GM12873 (cell line): ENCODE results near the gene HOXB3.

Source experiments
- TF ChIP-seq, protein P1 (sequence below): IDR thresholded peaks from 2 replicates; pipeline ENCODE4 v1.5.1; 2012; ENCODE audit warnings: low read depth, mild to moderate bottlenecking, moderate library complexity, low read length, control low read depth; ENCODE audit not compliant: insufficient read depth; ENCODE audit errors: missing control alignments

The HOXB3 gene

DNA sequence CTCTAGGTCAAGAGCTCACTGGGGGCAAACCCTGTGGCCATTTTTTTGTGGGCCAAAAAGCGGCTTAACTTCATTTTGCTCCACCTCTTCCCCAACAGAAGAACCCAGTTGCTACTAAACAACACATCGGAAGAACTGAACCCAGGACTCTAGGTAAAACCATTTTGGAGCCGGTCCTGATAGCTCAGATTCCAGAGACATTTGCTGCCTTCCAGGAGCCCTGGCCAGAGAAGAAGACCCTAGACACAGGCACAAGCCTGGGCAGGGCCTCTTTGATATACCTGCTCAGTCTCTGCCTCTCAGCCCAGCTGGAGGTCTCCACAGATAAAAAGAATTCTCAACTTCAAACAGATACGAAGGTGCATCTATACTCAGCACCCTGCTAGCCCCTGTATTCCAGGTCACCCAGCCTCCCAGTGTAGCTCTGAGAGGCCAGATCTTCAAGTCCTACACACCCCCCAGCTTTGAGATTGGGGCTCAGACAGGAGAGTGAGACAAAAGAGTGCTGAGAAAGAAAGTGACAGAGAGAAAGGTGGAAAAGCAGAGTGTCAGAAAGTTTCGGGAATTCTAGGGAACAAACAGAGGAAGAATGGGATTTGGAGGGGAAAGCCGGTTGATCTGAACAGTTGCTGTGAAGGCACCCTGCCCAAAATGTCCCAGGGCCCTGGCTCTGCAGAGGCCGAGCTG is 42.7 kb upstream of the HOXB3 start:
- TF ChIP-seq, protein P1, sequence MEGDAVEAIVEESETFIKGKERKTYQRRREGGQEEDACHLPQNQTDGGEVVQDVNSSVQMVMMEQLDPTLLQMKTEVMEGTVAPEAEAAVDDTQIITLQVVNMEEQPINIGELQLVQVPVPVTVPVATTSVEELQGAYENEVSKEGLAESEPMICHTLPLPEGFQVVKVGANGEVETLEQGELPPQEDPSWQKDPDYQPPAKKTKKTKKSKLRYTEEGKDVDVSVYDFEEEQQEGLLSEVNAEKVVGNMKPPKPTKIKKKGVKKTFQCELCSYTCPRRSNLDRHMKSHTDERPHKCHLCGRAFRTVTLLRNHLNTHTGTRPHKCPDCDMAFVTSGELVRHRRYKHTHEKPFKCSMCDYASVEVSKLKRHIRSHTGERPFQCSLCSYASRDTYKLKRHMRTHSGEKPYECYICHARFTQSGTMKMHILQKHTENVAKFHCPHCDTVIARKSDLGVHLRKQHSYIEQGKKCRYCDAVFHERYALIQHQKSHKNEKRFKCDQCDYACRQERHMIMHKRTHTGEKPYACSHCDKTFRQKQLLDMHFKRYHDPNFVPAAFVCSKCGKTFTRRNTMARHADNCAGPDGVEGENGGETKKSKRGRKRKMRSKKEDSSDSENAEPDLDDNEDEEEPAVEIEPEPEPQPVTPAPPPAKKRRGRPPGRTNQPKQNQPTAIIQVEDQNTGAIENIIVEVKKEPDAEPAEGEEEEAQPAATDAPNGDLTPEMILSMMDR, result no peak

DNA sequence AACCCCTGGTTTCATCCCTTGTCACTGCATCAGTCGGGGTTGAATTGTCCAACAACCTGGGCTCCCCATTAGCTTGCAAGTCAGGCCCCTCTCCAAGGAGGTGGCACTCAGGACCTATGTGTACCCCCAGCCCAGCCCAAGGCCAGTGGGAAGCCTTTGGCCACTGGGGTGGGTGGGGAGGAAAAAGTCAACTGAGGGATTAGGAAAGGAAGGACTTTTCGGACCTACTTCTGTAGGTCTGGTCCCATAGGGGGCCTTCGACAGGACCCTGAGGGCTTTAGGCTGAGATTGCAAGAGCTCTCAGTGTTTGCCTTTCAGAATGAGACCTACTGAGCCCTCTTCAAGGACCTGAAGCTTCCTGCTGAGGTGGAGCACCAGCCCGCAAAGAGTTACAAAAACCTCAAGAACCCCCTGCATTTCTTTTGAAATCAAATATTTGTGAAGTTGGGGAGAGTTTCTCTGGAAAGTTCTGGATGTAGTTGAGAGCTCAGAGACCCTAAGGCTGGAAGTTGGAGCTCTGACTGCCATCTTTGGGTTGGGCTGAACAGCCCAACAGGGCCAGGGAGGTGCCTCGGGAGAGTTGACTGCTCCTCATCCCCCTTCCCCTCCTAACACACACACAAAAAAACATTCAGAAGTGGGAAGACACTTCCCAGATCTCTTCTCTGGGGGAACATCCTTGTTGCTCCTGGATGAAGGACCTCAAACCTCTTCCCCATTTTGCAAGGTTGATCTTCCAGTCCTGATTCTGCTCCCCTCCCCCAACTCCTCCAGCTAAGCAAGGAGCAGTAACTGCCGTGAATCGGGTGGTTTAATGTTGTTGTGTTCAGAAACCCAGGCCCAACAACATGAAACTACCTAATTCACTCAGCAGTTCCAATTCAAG is 41.9 kb upstream of the HOXB3 start:
- TF ChIP-seq, protein P1, result no peak

DNA sequence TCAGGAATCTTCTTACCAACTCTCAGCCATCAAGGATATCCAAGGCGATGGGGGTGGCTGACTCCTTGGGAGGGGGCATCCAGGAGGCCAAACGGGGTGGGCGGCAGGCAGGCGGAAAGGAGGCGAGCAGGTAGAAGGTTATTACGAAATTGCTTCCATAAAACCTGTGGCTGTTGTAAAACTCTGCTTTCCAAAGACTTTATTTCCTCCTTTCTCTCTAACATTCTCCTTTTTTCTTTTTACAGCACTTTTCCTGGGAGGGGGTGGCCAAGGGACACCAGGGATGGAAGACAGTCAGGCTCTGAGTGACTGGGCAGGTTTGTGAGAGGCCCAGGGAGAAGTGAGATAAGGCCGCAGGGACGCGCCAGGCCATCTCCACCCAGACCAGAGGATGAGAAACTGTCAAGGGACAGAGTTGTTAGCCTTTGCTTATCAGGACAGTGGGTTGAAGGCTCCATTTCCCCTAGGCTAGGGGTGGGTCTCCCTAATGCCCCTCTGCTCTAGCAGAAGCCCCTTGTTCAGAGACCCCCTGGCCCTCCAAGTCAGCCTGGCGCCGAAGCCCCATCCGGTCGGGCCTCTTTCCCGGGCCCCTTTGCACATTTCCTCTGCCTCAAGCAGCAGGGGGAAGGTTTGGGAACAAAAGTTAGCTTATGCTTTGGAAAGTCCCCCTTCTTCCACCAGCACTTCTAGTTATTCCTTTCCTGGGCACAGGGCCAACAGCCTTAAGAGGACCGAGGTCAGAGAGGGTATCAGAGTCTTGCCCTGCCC is 41.1 kb upstream of the HOXB3 start:
- TF ChIP-seq, protein P1, result no peak

GRCh38 chr17:48630009-48630924 is 40.2 kb upstream of the HOXB3 start:
- TF ChIP-seq, protein P1, result no peak

DNA sequence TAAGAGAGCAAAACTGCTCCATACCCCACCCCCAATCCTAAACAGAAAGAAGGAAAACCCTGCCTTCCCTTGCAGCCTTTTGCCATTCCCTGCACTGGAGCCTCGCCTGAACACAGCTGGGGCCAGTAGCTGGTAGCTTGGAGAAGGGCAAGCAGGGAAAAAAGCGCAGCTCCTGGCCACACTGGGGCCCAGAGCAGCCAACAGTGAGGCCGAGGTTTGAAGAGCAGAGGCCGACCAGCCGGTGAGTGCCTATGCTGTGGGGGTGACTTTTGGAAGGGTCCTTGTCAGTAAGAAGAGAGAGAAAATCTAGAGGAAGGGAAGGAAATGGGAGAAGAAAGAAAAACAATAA is 39.3 kb upstream of the HOXB3 start:
- TF ChIP-seq, protein P1, result no peak

- TF ChIP-seq, protein P1, result no peak
Observed at GRCh38 chr17:48628649-48629410, 38.8 kb upstream of the HOXB3 start.
